SK-N-MC (cell line): Measurements from ENCODE around the gene HMCN1.

ENCODE experiments used
- DNase-seq: peaks from one replicate; pipeline ENCODE4 v3.0.0-alpha.2; 2011; ENCODE audit warnings: low read depth, low spot score
- H3K27ac ChIP-seq: fragments of 200-600 bp; sonication (generic); 2 replicates; pipeline ENCODE4 v1.5.1; 2016; ENCODE audit warnings: mixed run types
- H3K36me3 ChIP-seq: fragments of 200-600 bp; sonication (generic); 2 replicates; pipeline ENCODE4 v1.6.1; 2017; ENCODE audit warnings: antibody characterized with exemption, low read length, mixed read lengths; ENCODE audit not compliant: insufficient read depth
- H3K4me3 ChIP-seq: fragments of 200-600 bp; sonication (generic); 2 replicates; pipeline ENCODE4 v1.5.1; 2016
- H3K9ac ChIP-seq: fragments of 200-600 bp; sonication (generic); 2 replicates; pipeline ENCODE4 v1.8.0; 2017; ENCODE audit warnings: mixed run types, mixed read lengths; ENCODE audit not compliant: insufficient read length
- H3K9me3 ChIP-seq: fragments of 200-600 bp; sonication (generic); 2 replicates; pipeline ENCODE4 v1.6.1; 2017; ENCODE audit warnings: low read depth, mild to moderate bottlenecking, antibody characterized with exemption, low read length, moderate library complexity, mixed read lengths
- EZH2 ChIP-seq: fragments of 200-600 bp; sonication (generic); IDR thresholded peaks from one replicate; pipeline ENCODE4 v1.6.1; 2017; ENCODE audit warnings: antibody characterized with exemption
- FOXP2 ChIP-seq: optimal IDR thresholded peaks from 2 replicates; pipeline ENCODE3; 2011; ENCODE audit warnings: mild to moderate bottlenecking, moderate library complexity; ENCODE audit not compliant: insufficient read depth; ENCODE audit errors: extremely low read length, control extremely low read depth
- POLR2AphosphoS5 ChIP-seq: IDR thresholded peaks from 2 replicates; pipeline ENCODE4 v1.6.1; 2012; ENCODE audit warnings: mild to moderate bottlenecking, low read depth, low read length, borderline replicate concordance

Gene HMCN1

DNA sequence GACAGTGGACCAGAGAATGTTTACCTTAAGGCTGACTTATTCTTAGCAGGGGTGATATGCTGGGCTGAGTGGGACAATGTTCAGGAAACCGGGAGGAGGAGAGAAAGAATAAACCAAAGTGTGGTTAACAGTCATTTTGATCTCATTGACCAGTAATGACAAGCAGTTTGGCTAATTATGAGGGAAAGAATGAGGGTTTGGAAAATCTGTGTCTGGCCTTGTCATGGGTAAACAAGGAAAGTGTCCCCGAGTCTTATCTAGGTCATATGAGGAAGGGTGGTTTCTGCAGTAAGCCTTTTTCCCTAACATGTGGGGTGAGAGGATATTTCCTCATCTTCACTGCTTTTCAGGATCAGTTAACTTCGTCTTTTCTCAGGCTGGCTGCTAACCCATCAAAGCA, 485.9 kb downstream of the HMCN1 start:
- no peak overlapping the region for H3K9ac ChIP-seq
- no peaks in the 10 kb centered on the region; the same call in 1 of the 2 replicates for H3K9me3 ChIP-seq
- 0 out of 2 replicates have a peak overlapping the region, but pooled peaks have one; percentile 25 for H3K27ac ChIP-seq
- H3K4me3 ChIP-seq = no peak overlapping the region
- no peaks in the 10 kb centered on the region for H3K36me3 ChIP-seq
- no peak for TF ChIP-seq POLR2AphosphoS5
- TF ChIP-seq EZH2 = no peak
- no peak for TF ChIP-seq FOXP2
- no peak for DNase-seq

- H3K4me3 ChIP-seq = no peak overlapping the region
- peaks cover 5% of the 10 kb centered on the region; the same call in 1 of the 2 replicates for H3K9me3 ChIP-seq
- no peak overlapping the region for H3K27ac ChIP-seq
- H3K9ac ChIP-seq = no peak overlapping the region
- TF ChIP-seq EZH2 (no peak), FOXP2 (no peak), POLR2AphosphoS5 (no peak)
- peaks cover 5% of the 10 kb centered on the region; the same call in 1 of the 2 replicates for H3K36me3 ChIP-seq
- no peak for DNase-seq
Measured at GRCh38 chr1:186220911-186221310, 486.7 kb downstream of the HMCN1 start.

- H3K9ac ChIP-seq = no peak overlapping the region
- TF ChIP-seq FOXP2 (no peak), EZH2 (no peak), POLR2AphosphoS5 (no peak)
- peak overlapping the region; percentile 5; the same call in 1 of the 2 replicates for H3K27ac ChIP-seq
Measured at GRCh38 chr1:186225096-186225495, 490.9 kb downstream of the HMCN1 start.

GRCh38 chr1:186228749-186229148, 494.6 kb downstream of the HMCN1 start:
- Histone ChIP-seq H3K27ac (no peak overlapping the region), H3K9ac (no peak overlapping the region), H3K36me3 (peaks cover 5% of the 10 kb centered on the region; the same call in 1 of the 2 replicates), H3K9me3 (peaks cover 8% of the 10 kb centered on the region; the same call in 1 of the 2 replicates), H3K4me3 (no peak overlapping the region)
- no peak for TF ChIP-seq EZH2
- TF ChIP-seq FOXP2 = no peak
- no peak for TF ChIP-seq POLR2AphosphoS5
- no peak for DNase-seq

More at GRCh38 chr1:186225096-186225495, 490.9 kb downstream of the HMCN1 start:
- no peak for DNase-seq
- Histone ChIP-seq H3K9me3 (peaks cover 8% of the 10 kb centered on the region; the same call in 1 of the 2 replicates), H3K36me3 (peaks cover 5% of the 10 kb centered on the region; the same call in 1 of the 2 replicates), H3K4me3 (no peak overlapping the region)

DNA sequence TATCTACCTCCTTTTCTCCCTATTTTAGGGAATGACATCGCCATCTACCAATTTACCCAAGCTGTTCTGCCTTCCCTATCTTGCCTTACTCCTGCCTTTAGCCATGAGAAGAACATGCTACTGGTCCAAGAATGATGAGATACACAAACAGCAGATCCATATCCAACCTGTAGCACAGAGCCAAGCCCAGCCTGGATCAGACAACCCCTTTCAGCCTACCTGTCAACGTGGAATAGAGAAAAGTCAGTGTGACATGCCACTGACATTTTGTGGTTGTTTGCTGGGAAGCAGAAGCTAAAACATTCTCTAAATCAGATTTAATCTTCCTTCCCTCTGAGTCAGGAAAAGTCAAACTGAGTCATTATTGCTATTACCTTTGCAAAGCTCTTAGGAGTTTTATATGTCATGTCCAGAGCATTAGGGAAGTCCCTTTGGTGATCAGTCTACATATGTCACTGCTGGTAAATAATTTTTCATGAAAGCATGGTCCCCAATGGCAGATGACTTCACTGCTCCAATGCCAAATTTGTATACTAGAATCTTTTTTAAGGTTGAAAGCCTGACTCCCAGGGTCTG, 497.8 kb downstream of the HMCN1 start:
- Histone ChIP-seq H3K36me3 (no peaks in the 10 kb centered on the region), H3K9me3 (no peaks in the 10 kb centered on the region), H3K9ac (no peak overlapping the region), H3K27ac (no peak overlapping the region), H3K4me3 (no peak overlapping the region)
- TF ChIP-seq EZH2 (no peak), FOXP2 (no peak), POLR2AphosphoS5 (no peak)
- no peak for DNase-seq

GRCh38 chr1:186234976-186235686, 500.9 kb downstream of the HMCN1 start:
- Histone ChIP-seq H3K9ac (no peak overlapping the region), H3K36me3 (no peaks in the 10 kb centered on the region), H3K9me3 (no peaks in the 10 kb centered on the region), H3K27ac (no peak overlapping the region), H3K4me3 (no peak overlapping the region)
- no peak for DNase-seq
- TF ChIP-seq EZH2 (no peak), FOXP2 (no peak), POLR2AphosphoS5 (no peak)

DNA sequence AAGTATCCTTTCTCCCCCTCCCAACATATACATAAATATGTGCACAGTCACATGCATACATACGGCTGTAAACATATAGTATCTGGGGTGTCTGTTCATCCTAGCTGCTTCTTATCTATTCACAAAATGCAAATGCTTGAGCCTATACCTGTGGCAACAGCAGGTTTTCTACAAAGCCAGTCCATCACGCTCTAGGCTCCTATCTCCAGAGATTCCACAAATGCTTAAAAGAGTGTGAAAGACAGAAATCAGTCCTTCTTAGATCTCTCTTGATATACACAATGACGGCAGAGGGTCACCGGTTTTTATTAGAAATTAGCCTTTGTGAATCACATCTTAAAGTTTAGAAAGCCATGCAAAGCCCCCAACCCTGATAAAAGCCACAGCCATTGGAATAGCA, 501.5 kb downstream of the HMCN1 start:
- TF ChIP-seq POLR2AphosphoS5 (no peak), EZH2 (no peak), FOXP2 (no peak)
- Histone ChIP-seq H3K27ac (no peak overlapping the region), H3K4me3 (no peak overlapping the region), H3K36me3 (no peaks in the 10 kb centered on the region), H3K9me3 (no peaks in the 10 kb centered on the region), H3K9ac (no peak overlapping the region)
- DNase-seq = no peak

DNA sequence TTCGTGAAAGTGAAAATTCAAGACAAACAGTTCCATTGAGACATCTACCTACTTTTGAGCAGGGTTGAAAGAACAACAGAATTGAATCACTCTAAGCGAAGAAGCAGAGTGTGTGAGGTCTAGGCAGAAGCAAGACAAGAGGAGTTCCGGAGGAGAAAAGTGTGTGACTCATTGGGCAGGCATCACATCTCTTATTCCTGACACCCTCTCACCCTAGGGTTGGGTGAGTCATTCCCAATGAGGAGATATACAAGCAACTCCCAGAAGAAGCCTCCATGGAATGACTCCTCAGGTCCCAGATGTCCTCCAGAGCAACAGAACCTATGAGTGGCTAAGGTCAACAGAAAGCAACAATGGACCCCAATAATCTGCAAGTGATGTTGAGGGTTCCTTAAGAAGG, 502.7 kb downstream of the HMCN1 start:
- no peak overlapping the region for H3K27ac ChIP-seq
- H3K4me3 ChIP-seq = no peak overlapping the region
- DNase-seq = no peak
- H3K9me3 ChIP-seq = no peaks in the 10 kb centered on the region
- H3K36me3 ChIP-seq = no peaks in the 10 kb centered on the region
- H3K9ac ChIP-seq = no peak overlapping the region
- TF ChIP-seq EZH2 (no peak), POLR2AphosphoS5 (no peak), FOXP2 (no peak)

- Histone ChIP-seq H3K9ac (no peak overlapping the region), H3K4me3 (no peak overlapping the region), H3K27ac (no peak overlapping the region), H3K36me3 (no peaks in the 10 kb centered on the region), H3K9me3 (no peaks in the 10 kb centered on the region)
- no peak for DNase-seq
- TF ChIP-seq POLR2AphosphoS5 (no peak), FOXP2 (no peak), EZH2 (no peak)
Measured at GRCh38 chr1:186239171-186239570, 505.0 kb downstream of the HMCN1 start.
